ENCODE data around the gene PEPD.

The PEPD gene

DNA sequence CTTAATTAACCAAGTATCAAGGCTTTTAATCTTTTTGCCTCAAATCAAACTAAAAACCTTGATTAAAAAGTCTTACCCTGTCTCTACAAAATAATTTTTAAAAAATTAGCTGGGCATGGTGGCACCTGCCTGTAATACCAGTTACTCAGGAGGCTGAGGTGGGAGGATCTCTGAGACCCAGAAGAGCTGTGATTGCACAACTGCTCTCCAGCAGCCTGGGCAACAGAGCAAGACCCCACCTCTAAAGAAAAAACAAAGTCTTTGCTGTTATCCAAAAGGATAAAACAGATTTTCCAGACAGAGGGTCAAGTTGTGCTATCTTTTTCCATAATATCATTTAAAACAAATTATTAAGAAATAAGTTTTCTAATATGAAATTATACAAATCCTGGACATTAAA lies 174.9 kb downstream of the PEPD start:
- no peak for DNase-seq

DNA sequence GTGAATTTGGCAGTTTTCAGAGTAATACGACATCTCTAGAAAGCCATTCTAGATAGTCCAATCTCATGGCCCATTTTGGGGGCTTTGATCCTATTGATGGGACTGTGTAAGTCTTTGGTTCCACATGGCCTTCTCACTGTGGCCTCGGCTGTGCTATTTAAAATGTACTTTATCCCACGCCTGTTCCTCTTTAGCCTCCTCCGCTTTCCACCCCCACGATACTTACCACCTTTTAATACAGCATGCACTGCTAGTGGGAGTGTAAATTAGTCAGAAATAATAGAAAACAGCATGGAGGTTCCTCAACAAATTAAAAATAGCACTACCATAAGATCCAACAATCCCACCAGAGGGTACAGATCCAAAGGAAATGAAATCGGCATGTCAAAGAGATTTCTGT lies 176.4 kb downstream of the PEPD start:
- no peak for DNase-seq

DNA sequence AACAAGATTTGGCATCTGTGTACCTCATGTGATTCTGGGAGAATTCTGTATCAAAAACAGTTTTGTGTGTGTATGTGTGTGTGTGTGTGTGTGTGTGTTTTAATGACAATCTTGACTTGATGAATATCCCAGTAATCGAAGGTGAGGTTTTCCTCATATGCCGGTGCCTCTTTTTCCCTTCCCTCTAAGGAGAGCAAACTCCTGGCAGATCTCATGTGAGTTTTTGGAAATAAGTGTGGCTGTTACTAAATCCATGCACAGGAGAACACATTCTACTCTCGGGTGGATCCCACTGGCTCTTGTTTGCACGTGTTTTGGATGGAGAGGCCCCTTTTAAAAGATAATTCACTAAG lies 177.0 kb downstream of the PEPD start:
- DNase-seq: no peak

GRCh38 chr19:33343859-33344572 lies 177.6 kb downstream of the PEPD start:
- DNase-seq: no peak

GRCh38 chr19:33343301-33343700 lies 178.3 kb downstream of the PEPD start:
- DNase-seq: no peak

DNA sequence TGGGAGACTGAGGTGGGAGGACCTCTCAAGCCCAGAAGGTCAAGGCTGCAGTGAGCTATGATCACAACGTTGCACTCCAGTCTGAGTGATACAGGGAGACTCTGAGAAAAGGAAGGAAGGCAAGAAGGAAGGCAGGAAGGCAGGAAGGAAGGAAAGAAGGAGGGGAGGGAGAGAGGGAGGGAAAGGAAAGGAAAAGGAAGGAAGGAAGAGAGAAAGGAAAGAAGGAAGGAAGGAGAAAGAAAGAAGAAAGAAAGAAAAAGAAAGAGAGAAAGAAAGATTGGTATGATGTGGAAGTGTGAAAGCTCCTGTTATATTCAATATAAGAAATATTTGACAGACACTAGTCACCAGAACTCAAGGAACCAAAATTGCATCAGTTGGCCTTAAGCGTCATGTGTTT lies 180.6 kb downstream of the PEPD start:
- no peak for DNase-seq

- DNase-seq: no peak
Observed at GRCh38 chr19:33339016-33339984, 182.3 kb downstream of the PEPD start.
